SU-DHL-6 (cell line): ENCODE measurements around the gene DPF1.

Experiments
- H2AFZ ChIP-seq: fragments of 200-600 bp; sonication (generic); 2 replicates; pipeline ENCODE4 v1.6.1; 2014; ENCODE audit warnings: low read depth, mild to moderate bottlenecking, moderate library complexity, mixed read lengths, antibody characterized with exemption, low read length; ENCODE audit not compliant: severe bottlenecking
- H3F3A ChIP-seq: fragments of 200-600 bp; shearing (Covaris generic); 2 replicates; pipeline ENCODE4 v1.6.0; 2016; ENCODE audit warnings: antibody characterized with exemption, mild to moderate bottlenecking; ENCODE audit not compliant: insufficient read depth
- H3K27ac ChIP-seq: fragments of 200-600 bp; sonication (generic); 2 replicates; pipeline ENCODE4 v1.5.1; 2016; ENCODE audit warnings: low read depth, mild to moderate bottlenecking, low read length, moderate library complexity, mixed read lengths
- H3K27me3 ChIP-seq: fragments of 200-600 bp; sonication (generic), shearing (Covaris generic); 2 replicates; pipeline ENCODE4 v1.6.0; 2014; ENCODE audit warnings: mild to moderate bottlenecking, low read length
- H3K36me3 ChIP-seq: fragments of 200-600 bp; sonication (generic); 2 replicates; pipeline ENCODE4 v1.6.1; 2014; ENCODE audit warnings: mild to moderate bottlenecking, low read length, mixed read lengths
- H3K4me2 ChIP-seq: fragments of 300-600, 200-600 bp; shearing (Covaris generic), sonication (generic); 2 replicates; pipeline ENCODE4 v1.6.0; 2014; ENCODE audit warnings: low read length, low read depth, mild to moderate bottlenecking; ENCODE audit not compliant: poor library complexity, severe bottlenecking
- H3K4me3 ChIP-seq: fragments of 200-600 bp; sonication (generic); 2 replicates; pipeline ENCODE4 v1.5.1; 2014; ENCODE audit warnings: antibody characterized with exemption, low read length, mild to moderate bottlenecking, mixed read lengths; ENCODE audit not compliant: insufficient read depth, poor library complexity, severe bottlenecking
- H3K79me2 ChIP-seq: fragments of 200-600 bp; sonication (generic); 2 replicates; pipeline ENCODE4 v1.6.1; 2014; ENCODE audit warnings: mild to moderate bottlenecking, low read length, moderate library complexity; ENCODE audit not compliant: insufficient read depth
- H3K9ac ChIP-seq: fragments of 200-600 bp; sonication (generic); 2 replicates; pipeline ENCODE4 v1.7.0; 2014; ENCODE audit warnings: mild to moderate bottlenecking, low read length
- H3K9me2 ChIP-seq: fragments of 200-600 bp; sonication (generic); replicated peaks from 2 replicates; pipeline ENCODE4 v1.6.1; 2014; ENCODE audit warnings: low read length; ENCODE audit not compliant: insufficient read depth
- H3K9me3 ChIP-seq: fragments of 200-600 bp; sonication (generic); 2 replicates; pipeline ENCODE4 v1.6.1; 2014; ENCODE audit warnings: low read length, mixed read lengths; ENCODE audit not compliant: insufficient read depth
- H4K20me1 ChIP-seq: fragments of 200-600 bp; sonication (generic); 2 replicates; pipeline ENCODE4 v1.6.1; 2014; ENCODE audit warnings: low read depth, mild to moderate bottlenecking, antibody characterized with exemption, low read length, moderate library complexity, mixed read lengths
- CTCF ChIP-seq: fragments of 200-600 bp; sonication (generic); IDR thresholded peaks from one replicate; pipeline ENCODE4 v1.5.1; 2017; ENCODE audit warnings: antibody characterized with exemption, mild to moderate bottlenecking, low read length, moderate library complexity; ENCODE audit not compliant: insufficient read depth, poor library complexity, severe bottlenecking
- EZH2phosphoT487 ChIP-seq: fragments of 200-600 bp; sonication (generic), shearing (Covaris generic); conservative IDR thresholded peaks from 2 replicates; pipeline ENCODE4 v1.6.1; 2018; ENCODE audit warnings: mild to moderate bottlenecking, antibody characterized with exemption, low read length, moderate library complexity, mixed read lengths

DPF1 gene

GRCh38 chr19:38224014-38224862 is at the start of gene DPF1:
Gene DPF1 (minus strand): TSS chr19:38224222. CDS start chr19:38224142, 80 bp downstream.
- Histone ChIP-seq H3F3A (0 out of 2 replicates have a peak, but pooled peaks cover 3% of the 10 kb centered on the region), H3K27ac (no peak within 1 kb of the TSS), H2AFZ (peak within 1 kb of the TSS; percentile 76), H3K9me3 (no peaks in the 10 kb centered on the region), H3K9ac (peak within 1 kb of the TSS; percentile 62), H3K9me2 (no peaks in the 10 kb centered on the region), H3K4me2 (peak within 1 kb of the TSS; percentile 74), H4K20me1 (no peaks in the 10 kb centered on the region), H3K27me3 (no peaks in the 10 kb centered on the region; the same call in 1 of the 2 replicates), H3K4me3 (peak within 1 kb of the TSS; percentile 60), H3K36me3 (no peaks in the 10 kb centered on the region), H3K79me2 (no peaks in the 10 kb centered on the region)
- peak; percentile 31 for TF ChIP-seq CTCF
- no peak for TF ChIP-seq EZH2phosphoT487

GRCh38 chr19:38273499-38273898 is 49.5 kb upstream of the DPF1 start:
- Histone ChIP-seq H3K36me3 (no peaks in the 10 kb centered on the region), H3F3A (no peaks in the 10 kb centered on the region), H3K4me2 (no peak overlapping the region), H3K27ac (no peak overlapping the region), H3K4me3 (no peak overlapping the region), H2AFZ (no peak overlapping the region), H4K20me1 (no peaks in the 10 kb centered on the region), H3K9me3 (no peaks in the 10 kb centered on the region), H3K9ac (no peak overlapping the region), H3K9me2 (no peaks in the 10 kb centered on the region), H3K79me2 (no peaks in the 10 kb centered on the region), H3K27me3 (no peaks in the 10 kb centered on the region)
- TF ChIP-seq EZH2phosphoT487 (no peak), CTCF (no peak)

- Histone ChIP-seq H4K20me1 (no peaks in the 10 kb centered on the region), H3K79me2 (no peaks in the 10 kb centered on the region), H3K4me3 (no peak overlapping the region), H3K27ac (no peak overlapping the region), H3K9me2 (no peaks in the 10 kb centered on the region), H3K36me3 (no peaks in the 10 kb centered on the region), H3K27me3 (no peaks in the 10 kb centered on the region), H3F3A (no peaks in the 10 kb centered on the region), H3K4me2 (no peak overlapping the region), H2AFZ (no peak overlapping the region), H3K9ac (no peak overlapping the region), H3K9me3 (no peaks in the 10 kb centered on the region)
- TF ChIP-seq EZH2phosphoT487 (no peak), CTCF (no peak)
Observed at GRCh38 chr19:38270587-38271167, 46.7 kb upstream of the DPF1 start.
